ENCODE measurements around the gene MRPL17.
"Not testable (repeated sequence)": the region's sequence is repeated elsewhere in the genome, so short reads cannot be mapped to it uniquely, and the experiment has no call there.

MRPL17 gene

DNA sequence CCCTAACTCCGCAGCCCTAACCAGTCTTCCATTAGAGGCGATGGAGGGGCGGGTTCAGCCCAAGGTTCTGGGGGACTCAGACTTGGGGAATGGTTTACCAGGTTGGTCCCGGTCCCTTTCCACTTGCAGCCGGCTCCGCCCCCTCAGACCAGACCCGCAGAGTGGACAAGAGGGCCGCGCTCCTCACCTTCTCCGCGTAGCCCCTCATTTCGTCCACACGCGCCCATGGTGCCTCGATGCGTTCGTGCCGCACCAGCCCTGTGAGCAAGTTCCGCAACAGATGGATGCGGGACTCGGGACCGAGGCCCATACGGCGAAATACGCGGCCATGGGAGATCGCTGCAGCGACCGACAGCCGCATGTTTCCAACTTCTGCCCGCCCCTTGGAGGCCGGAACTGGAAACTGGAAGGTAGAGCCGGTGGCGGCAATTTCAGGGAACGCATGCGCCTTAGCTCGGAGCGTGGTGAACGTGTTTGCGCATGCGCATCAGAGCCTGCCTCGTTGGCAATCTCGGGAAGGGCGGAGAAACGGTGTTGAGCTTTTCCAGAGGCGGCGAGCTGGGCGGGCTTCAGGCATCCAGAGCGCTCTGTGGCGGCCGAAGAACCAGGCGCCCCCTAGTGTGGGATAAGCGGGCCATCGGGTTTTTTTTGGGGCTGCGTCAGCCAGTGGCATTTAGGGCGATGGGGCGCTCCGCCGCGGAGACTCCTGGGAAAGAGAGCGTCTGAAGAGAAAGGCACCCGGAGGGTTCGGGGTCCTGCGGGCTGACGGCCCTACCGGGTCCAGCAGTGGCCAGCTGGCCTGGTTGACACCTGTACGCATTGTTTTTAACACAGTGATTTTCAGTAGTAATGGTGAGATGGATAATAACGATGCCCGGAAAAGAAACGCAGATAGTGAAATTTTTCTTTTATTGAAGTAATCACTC, at the start of gene MRPL17:
Gene MRPL17, minus strand, starts transcription at position 405 of the 926 bp plus-strand sequence. Its CDS starts 44 bp downstream, at position 361.
- peak; percentile 98 for DNase-seq

DNA sequence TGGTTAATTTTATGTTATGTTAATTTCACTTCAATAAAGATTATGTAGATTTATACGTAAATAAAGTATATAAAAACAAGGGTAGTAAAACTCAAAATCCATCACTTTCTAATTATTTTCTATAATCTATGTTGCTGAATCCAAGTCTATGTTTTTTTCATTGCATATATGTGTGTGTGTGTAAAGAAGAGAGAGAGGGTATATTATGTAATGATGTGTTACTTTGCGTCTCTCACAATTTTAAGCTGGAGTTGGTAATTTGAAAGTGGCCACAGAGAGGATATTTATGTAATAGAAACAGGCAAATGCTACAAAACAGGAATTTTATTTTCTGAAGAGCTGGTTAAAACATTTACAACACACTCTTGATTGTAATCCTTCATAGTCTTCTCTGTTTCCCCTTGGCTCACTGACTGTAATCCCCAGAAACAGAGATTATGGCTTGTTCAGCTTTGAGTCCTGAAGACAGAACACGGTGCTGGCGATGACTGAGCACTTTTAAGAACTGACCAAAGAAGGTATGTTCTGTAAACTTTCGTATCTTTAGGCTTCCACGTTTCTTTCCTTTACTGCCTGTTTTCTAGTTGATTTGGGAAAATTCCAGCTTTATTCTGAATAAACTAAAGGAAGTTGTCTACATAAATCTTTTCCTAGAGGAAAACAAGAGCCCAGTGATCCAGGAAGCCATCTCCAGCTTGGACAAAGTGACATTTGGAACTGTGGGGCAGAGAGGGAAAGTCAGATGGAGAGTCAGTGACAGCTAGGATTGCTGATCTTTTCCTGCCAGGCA, 45.0 kb upstream of the MRPL17 start:
- DNase-seq: no peak

DNA sequence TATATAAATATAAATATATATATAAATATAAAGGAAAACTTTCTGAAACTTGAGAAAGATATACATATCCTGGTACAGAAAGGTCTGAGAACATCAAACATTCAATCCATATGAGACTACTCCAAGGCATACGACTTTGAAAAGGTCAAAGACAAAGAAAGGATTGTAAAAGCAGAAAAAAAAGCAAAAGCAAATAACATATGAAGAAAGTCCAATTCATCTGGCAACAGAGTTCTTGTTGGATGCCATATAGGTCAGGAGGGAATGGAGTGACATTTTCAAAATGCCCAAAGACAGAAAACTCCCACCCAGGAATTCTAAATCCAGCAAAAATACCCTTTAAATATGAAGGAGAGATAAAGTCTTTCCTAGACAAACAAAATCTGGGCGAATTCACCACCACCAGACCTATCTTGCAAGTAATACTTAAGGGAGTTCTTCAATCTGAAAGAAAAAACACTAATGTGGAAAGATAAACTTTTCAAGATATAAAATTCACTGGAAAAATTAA, 42.3 kb upstream of the MRPL17 start:
- no peak for DNase-seq

DNA sequence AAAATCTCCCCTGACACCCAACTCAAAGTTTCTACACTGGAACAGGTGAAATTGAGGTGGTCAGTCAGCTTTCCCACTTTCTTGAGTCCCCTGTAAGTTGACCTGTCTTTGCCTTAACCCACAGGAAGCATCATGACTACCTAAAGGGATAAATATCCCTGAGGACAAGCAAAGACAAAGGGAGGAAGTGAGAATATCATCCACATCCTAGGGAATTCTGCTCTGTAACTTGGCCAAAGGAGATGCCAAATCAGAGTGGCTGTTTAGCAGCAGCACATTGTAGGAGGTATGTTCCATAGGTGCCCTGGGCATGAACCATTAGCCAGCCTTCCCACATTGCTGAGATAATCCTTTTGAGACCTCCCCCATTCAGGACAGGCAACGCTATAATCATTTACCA, 40.9 kb upstream of the MRPL17 start:
- no peak for DNase-seq

DNA sequence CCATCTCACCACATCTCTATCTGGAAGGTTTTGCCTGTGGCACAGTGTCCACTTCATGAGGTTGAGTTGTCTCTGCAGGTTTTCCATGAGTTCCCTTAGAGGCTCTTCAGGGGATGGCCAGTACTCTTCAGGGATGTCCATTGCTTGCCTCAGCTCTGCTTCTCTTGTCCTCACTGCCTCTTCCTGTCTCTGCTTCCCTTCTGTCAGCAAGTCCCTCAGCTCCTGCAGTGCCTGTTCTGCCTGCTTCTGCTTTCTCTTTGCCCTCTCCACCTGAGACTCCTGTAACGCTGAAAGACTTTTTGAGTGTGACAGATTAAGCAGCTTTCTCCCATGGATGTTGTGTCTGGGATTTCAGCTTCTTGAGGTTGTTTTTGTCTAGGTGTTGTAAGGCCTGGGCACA, 38.2 kb upstream of the MRPL17 start:
- no peak for DNase-seq

DNA sequence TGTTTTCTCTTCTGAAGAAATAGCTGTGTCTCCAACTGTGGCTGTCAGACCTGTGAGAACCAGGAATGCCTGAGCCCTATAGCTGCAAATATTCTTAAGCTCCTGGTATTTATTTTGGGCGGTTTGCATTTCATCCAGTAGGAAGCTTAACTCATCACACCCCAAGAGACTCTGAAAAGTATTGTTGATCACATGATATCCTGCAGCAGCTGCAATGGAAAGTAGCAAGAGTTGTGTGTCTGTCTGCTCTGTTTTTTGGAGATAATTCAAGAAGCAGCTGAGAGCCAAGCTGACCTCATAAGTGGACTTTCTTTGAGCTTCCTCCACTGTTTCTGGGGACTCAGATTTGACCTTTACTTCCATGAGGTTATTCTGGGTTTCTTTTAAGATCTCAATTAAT, 36.4 kb upstream of the MRPL17 start:
- DNase-seq: no peak

DNA sequence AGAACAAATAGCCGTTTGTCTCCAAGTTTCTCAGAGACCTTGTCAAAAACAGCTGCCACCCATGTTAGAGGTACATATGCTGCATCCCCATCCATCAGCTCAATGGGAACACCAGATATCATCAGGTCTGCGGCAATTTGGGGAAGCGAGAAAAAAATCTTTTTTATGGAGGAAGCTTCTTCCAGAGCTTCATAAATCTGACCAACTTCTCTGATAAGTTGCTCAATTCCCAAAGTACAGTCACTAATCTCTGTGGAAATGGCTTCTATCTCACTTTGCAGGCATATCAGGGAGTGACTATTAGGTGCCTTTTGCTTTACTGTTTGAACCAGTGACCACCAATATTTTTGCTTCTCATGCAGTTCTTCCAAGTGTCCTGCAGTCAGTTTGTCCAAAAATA, 34.3 kb upstream of the MRPL17 start:
- no peak for DNase-seq

DNA sequence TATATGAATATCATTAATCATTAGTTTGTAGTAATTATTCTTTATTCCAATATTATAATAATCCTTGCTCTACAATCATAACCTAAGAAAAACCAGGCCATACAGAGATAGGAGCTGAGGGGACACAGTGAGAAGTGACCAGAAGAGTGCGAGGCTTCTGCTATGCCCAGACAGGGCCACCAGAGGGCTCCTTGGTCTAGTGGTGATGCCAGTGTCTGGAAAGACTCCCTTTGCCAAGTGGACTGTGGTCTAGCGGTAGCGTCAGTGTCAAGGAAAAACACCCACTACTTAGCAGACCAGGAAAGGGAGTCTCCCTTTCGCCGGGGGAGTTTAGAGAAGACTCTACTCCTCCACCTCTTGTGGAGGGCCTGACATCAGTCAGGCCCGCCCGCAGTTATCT, 28.4 kb upstream of the MRPL17 start:
- peak in 1 of 2 experiments; percentile 17 for DNase-seq

DNA sequence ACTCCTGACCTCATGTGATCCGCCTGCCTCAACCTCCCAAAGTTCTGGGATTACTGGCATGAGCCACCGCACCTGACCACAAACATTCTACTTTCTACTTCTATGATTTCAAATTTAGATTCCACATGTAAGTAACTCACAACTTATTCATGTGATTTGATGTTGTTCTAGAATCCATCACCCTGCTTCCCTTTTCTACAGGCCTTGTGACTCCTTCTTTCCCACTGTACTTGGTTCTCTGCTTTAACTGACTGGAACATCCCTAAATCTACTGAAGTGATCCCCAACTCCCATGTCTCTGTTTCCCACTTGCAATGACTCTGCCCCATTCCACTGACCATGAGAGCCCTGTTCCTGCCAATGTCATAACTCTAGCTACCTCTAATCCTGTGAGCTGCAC, 25.7 kb upstream of the MRPL17 start:
- DNase-seq: no peak

DNA sequence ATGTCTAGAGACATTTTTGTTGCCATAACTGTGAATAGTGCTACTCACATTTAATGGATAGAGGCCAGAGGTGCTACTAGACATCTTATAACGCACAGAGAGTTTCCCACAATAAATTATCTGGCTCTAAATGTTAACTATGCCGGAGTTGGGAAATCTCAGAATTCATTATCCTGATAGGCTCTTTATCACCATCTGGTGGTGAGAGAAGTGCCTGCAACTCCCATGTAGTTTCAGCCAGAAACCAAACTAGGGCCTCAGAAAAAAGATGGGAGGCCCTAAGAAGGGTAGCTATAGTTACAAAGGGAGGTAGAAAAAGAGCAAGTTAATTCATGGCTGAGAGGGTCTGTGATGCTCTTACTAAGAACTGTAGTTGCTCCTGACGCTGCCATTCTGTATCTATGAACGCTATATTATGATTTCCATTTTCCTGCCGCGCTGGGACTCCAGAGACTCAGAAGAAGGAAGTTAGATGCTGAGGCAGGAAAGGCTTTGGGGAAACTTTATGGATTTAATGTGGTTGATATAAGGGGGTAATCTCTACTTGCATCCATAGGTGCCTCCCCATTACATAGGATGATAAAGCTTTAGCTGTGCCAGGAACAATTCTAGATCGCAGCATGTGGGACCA, 22.9 kb upstream of the MRPL17 start:
- DNase-seq: peak; percentile 25 to 30

DNA sequence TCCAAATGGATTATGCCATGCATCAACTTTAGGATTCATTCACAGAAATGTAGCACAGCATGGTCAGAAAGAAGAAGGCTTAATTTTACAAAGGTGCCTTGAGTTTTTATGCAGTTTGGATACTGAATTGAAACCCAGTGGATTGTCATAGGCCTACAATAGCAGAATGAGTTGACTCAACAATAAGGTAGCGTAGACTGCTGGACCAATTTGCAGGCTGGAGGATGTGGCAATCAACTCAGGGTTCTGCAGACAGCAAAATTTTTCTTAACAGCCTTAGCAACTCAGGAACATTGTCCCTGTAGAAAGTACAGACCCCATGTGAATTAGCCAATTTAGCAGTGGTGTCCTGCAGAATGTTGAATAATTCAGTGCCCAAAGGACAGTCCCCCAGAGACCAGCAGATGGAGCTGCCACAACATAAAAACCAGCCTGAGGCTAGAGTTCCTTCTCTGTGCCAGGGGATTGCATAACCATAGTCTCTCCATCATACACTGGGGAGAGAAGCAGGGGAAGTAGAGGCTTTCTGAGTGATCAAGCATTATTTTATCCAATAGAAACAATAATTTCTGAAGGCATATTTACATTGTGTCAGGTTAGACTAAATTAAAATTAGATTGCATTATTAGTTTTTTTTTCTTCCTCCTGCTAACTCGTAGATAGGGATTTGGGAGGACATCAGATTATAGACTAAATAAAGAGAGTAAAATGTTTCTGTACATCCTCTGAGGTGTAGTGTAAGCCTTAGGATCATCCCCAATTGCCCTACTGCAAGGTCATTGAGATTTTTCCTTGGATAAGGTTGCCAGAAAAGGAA, 20.3 kb upstream of the MRPL17 start:
- DNase-seq: peak; percentile 12 to 38

DNA sequence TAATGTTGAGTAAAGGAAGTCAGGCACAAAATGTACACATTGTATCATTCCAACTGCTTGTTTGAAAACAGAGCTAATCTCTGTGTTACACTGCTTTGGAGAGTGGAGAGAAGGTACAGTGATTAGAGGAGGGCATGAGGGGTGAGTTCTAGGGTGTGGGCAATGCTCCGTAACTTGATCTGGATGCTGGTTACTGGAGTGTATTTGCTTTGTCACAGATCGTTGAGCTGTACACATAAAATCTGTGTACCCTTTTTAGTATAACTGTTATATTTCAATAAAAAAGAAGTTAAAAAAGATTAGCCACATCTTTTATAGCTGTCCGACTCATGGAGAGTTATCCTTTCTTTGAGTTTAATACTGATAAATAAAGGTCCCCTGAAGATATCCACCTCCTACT, 18.8 kb upstream of the MRPL17 start:
- not testable (repeated sequence) for DNase-seq

DNA sequence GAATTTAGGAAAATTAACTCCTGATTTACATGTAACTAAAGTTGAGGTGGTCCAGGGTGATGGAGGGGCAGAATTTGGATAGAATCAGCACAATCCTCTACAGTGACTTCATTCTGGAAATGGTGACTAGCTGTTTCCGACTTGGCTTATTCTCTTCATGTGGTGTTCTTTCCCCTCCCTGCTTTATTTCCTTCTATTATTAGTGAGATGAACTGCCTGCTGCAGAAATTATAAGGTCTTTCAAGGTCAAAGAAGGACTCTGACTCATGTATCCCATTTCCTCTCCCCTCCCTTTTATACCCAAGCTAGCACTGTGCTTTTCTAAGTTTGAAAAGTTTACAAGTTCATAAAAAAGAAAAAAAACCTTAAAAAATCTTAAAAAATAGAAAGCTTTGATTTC, 12.2 kb upstream of the MRPL17 start:
- DNase-seq: no peak

DNA sequence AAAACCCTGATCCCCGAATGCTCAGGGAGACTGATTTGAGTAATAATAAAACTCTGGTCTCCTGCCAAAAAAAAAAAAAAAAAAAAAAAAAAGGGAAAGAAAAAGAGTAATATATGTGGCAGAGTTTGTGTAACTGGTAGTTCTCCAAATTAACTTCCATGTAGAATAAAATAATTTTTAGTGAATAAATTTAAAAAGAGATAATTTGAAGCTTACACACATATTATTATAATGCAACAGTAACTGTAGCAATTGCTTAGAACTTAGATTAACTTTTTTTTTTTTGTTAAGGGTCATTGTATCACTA, 11.0 kb upstream of the MRPL17 start:
- no peak for DNase-seq

DNA sequence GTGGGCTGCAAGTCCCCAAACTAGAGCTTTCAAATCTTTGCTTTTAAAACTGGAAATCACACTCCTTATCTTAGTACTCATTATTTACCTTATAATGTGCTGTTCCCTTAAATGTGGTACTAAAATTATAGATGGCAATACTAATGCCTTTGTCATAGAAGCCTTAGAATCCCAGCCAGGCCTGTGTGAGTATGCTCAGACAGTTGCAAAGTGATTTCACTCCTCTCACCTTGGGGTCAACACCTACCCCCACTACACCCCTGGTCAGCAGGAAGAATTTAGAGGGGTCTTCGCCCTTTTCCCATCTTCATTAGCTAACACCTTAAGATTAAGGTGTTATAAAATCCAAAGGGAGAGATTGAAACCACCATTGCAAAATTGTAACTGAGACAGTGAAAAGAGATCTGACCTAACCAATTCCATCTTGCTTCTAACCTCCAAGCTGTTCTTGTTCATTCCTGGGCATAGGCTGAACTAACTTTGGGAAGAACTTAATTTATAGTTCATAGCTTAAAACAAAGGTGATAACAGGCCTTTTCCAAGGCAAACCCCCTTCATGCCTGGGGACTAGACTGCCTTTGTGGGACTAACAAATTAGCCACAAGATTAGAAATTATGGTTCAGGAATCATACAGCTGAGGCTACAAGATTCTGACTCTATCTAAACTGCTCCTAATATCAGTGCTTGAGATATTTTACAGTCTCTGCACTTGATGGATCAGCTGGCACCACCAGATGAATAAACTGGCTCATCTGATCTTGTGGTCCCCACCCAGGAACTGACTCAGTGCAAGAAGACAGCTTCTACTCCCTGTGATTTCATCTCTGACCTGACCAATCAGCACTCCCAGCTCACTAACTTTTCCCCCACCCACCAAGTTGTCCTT, 10.4 kb upstream of the MRPL17 start:
- DNase-seq: no peak

DNA sequence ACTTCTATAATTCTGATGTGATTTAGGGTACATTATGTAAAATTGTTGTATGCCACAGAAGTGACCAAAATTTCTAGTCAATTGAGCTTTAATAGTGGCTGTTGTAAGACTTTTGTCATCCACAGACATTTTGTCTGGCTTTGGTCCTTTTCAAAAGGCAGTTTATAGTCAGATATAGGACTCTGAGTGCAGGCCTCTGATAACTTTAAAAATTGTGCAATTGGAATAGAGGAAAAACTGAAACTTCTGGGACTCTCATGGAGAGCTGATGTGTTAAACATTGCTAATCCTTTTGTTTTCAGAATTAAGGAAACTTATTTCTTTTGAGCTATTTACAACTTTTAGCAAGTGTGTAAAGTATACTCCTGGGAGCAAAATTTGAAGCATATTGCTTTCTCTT, 9.0 kb upstream of the MRPL17 start:
- no peak for DNase-seq

DNA sequence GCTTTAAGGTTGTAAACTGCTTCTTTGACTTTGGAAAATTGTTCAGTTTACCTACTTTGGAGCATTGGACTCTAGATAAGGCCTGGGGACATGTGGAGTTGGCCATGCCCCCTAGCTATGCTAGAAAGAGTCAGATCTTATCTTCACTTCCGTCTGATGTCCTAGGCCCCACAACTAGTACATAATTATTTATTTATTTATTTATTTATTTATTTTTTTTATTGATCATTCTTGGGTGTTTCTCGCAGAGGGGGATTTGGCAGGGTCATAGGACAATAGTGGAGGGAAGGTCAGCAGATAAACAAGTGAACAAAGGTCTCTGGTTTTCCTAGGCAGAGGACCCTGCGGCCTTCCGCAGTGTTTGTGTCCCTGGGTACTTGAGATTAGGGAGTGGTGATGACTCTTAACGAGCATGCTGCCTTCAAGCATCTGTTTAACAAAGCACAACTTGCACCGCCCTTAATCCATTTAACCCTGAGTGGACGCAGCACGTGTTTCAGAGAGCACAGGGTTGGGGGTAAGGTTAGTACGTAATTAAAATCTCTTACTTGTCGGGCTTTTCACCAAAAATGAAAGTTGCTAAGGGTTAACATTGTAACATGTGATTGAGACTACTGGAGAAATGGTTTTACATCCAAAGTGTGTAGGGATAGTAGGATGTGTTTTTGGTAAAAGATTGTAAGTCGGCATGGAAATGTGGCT, 7.4 kb upstream of the MRPL17 start:
- DNase-seq: not testable (repeated sequence)

DNA sequence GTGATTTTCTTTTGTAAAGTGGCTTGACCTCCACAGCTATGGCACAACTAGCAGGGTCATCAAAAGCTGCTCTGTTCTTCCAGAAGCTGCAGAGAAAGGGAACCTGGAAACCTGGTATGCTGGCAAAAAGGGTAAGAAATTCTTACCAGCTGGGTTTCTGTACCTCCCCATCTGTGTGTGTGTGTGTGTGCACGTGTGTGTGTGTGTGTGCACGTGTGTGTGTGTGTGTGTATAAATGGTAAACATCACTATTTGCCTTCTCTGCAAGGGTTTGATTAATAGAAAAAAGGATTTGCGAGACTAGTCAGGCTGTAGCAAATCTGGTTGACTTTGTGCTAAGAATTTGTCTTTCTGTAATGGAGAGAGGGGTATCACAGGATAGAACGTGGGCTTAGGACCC, 4.7 kb upstream of the MRPL17 start:
- no peak for DNase-seq

DNA sequence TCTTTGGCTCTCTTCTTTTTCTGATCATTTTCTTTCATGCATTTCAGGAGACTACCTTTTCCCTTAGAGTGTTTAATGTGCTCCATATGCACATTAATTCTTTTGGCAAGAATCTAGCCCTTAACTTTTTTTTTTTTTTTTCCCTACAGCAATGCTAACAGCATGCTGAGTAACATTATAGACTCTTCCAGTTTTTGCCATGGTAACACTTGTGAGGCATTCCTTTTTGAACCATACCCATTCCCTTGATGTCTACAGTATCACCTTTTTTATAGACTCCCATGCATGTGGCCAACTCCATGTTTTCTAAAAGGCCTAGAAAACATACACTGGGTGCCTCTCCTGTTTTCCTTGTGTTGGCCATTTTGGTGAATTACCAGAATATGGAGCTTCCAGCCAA, 2.9 kb upstream of the MRPL17 start:
- no peak for DNase-seq

DNA sequence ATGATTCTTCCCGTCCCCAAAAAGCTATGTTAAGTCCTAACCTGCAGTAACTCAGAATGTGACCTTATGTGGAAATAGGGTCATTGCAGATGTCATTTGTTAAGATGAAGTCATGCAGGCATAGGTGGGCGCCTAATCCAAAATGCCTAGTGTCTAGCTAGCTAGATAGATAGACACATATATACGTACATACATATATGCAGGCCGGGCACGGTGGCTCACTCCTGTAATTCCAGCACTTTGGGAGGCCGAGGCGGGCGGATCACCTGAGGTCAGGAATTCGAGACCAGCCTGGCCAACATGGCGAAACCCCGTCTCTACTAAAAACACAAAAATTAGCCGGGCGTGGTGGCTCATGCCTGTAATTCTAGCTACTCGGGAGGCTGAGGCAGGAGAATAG, 928 bp upstream of the MRPL17 start:
- DNase-seq: not testable (repeated sequence)

DNA sequence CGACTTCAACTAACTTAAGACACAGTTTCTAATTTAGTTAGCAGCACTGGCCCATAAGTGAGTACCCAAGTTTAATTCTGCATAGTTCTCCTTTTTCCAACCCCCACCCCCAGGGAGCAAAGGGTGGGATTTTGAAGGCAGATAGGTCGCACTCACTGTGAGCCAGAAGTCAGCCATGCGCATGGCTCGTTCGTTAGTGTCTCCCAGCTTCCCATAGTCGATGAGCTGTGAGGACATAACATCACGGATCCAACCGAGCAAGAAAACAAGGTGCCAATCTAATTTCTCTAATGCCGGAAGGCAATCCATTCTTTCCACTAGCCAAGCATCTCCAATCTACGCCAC, 577 bp downstream of the MRPL17 start:
- no peak for DNase-seq

All from NCI-H2081 (cell line).